GM18505 (cell line): ENCODE measurements around the gene IGFBP5.

Source experiments
- ATAC-seq: cut with Tn5 transposase; IDR thresholded peaks from one replicate; pipeline ENCODE4 v1.9.1; 2021; ENCODE audit not compliant: unreplicated experiment
- POLR2A ChIP-seq: IDR thresholded peaks from 4 replicates; pipeline ENCODE4 v1.6.1; 2011; ENCODE audit warnings: borderline replicate concordance; ENCODE audit not compliant: insufficient read depth, insufficient read length; ENCODE audit errors: extremely low read depth

The IGFBP5 gene

GRCh38 chr2:216633616-216634369, 61.6 kb downstream of the IGFBP5 start:
- no peak for ATAC-seq

GRCh38 chr2:216632952-216633615, 62.3 kb downstream of the IGFBP5 start, which contains the start of gene IGFBP2:
Gene IGFBP2 (plus strand): TSS chr2:216633420. CDS start chr2:216633524, 104 bp downstream.
- TF ChIP-seq POLR2A, result no peak
- ATAC-seq, result no peak

More at GRCh38 chr2:216633616-216634369, 61.6 kb downstream of the IGFBP5 start:
- no peak for TF ChIP-seq POLR2A

GRCh38 chr2:216632346-216632951, 62.9 kb downstream of the IGFBP5 start:
- TF ChIP-seq POLR2A, result no peak
- ATAC-seq, result no peak

DNA sequence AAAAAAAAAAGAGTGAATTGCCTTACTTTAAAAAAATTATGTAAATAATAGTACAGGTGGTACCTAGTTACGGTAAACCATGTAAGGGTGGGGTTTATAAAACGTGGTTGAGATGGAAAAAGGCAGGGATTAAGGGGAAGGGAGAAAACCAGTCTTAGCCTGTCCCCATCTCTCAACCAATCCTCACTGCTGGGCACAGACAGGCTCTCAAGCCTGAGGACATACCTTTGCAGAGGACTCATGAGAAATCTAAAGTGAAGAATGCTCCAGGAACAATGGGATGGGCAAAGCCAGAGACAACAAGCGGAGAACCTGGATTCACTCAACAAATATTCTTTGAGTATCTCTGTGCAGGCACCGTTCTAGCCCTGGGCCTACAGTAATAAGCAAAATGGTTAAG, 65.6 kb downstream of the IGFBP5 start:
- no peak for TF ChIP-seq POLR2A
- ATAC-seq, result no peak

DNA sequence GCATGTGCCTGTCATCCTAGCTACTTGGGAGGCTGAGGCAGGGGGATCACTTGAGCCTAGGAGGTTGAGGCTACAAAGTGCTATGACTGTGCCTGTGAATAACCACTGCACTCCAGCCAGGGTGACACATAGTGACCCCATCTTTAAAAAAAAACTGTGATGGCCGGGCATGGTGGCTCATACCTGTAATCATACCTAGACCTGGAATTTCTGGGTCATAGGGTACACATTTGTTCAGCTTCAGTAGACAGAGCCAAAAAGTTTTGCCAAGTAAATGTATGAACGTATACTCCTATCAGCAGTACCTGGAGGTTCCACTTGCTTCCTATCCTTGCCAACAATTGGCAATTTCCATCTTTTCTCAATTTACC, 68.5 kb downstream of the IGFBP5 start:
- TF ChIP-seq POLR2A, result no peak
- ATAC-seq, result no peak

- no peak for ATAC-seq
- no peak for TF ChIP-seq POLR2A
Observed at GRCh38 chr2:216626168-216626874, 69.0 kb downstream of the IGFBP5 start.

DNA sequence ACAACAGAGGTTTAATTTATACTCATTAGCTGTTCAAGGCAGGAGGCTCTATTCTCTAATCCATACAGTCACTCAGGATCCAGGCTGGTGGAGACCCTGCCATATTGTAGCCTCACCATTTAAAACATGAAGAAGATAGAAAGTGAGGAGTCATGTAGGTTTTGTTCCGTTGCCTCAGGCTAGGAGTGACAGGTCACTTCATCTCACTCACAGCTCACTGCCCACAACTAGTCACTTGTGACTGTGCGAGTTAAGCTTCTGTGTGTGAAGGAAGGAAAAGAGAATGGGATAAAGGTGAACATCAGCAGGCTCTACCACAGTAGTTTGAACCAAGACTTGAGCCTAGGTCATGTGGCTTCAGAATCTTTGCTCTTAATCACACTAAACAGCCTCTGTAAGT, 71.1 kb downstream of the IGFBP5 start:
- TF ChIP-seq POLR2A, result no peak
- no peak for ATAC-seq

GRCh38 chr2:216622526-216622925, 72.8 kb downstream of the IGFBP5 start:
- no peak for ATAC-seq
- TF ChIP-seq POLR2A, result no peak
